DMS 273 (cell line): Measurements from ENCODE around the gene DIAPH3.
"Not testable (repeated sequence)": the region's sequence is repeated elsewhere in the genome, so short reads cannot be mapped to it uniquely, and the experiment has no call there.

Source experiments
- DNase-seq: peaks from one replicate; lab custom pipeline; 2025; ENCODE audit not compliant: unreplicated experiment; lab: John Stamatoyannopoulos, UW

Gene DIAPH3, protein sequence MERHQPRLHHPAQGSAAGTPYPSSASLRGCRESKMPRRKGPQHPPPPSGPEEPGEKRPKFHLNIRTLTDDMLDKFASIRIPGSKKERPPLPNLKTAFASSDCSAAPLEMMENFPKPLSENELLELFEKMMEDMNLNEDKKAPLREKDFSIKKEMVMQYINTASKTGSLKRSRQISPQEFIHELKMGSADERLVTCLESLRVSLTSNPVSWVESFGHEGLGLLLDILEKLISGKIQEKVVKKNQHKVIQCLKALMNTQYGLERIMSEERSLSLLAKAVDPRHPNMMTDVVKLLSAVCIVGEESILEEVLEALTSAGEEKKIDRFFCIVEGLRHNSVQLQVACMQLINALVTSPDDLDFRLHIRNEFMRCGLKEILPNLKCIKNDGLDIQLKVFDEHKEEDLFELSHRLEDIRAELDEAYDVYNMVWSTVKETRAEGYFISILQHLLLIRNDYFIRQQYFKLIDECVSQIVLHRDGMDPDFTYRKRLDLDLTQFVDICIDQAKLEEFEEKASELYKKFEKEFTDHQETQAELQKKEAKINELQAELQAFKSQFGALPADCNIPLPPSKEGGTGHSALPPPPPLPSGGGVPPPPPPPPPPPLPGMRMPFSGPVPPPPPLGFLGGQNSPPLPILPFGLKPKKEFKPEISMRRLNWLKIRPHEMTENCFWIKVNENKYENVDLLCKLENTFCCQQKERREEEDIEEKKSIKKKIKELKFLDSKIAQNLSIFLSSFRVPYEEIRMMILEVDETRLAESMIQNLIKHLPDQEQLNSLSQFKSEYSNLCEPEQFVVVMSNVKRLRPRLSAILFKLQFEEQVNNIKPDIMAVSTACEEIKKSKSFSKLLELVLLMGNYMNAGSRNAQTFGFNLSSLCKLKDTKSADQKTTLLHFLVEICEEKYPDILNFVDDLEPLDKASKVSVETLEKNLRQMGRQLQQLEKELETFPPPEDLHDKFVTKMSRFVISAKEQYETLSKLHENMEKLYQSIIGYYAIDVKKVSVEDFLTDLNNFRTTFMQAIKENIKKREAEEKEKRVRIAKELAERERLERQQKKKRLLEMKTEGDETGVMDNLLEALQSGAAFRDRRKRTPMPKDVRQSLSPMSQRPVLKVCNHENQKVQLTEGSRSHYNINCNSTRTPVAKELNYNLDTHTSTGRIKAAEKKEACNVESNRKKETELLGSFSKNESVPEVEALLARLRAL

DNA sequence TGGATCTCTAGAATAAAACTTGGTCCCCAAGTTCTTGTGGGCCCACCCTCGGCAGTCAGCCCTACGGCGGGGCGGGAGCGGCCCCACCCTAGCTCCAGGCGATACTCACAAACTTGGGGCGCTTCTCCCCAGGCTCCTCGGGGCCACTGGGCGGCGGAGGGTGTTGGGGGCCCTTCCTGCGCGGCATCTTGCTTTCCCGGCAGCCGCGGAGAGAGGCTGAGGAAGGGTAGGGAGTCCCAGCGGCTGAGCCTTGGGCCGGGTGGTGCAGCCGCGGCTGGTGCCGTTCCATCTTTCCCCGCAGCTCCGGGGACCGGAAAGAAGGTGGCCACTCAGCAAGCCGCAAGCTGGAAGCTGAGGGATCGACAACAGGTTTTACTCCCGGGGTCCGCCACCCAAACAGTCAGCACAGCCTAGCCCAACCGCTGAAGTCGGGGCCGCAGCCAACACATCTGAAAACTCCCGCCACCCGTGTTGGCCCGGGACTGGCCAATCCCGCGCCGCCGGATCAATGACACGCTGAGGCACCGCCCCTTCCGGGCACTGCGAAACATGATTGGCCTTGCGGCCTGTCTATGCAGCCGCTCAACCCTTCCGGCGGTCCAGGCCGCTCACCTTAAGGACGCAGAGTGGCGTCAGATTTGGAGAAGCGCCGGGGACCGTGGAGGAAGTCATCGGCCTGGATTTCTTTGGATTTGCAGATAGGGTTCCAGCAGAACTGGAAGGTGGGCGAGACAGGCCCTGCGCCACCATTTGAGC, at the start of gene DIAPH3:
DIAPH3 (minus strand) TSS at position 451 of the 756 bp plus-strand sequence; CDS start at position 289, 162 bp downstream.
- peak; percentile 97 for DNase-seq

DNA sequence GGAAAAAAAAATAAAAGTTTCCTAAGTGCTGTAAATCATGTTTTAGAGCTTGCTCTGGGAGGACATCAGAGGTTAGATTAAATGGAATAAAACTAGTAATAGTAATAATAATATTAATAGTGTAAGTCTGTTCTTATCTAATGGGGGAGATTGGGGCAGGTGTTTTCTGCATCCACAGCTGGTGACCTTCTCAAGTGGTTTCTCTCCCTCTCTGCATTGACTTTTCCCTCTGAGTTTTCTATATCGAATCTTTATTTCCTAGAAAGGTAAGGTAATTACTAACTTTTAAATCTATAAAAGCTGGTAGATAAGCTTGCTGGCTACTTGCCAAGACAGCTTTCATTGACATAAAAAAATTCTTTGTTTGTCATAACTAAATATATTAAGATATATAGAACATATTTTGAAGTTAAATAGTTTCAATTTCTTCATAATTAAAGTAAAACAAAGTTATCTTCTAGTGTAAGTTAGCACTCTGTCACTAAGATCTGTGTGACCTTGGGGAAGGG, 49.6 kb upstream of the DIAPH3 start:
- peak; percentile 2 for DNase-seq

DNA sequence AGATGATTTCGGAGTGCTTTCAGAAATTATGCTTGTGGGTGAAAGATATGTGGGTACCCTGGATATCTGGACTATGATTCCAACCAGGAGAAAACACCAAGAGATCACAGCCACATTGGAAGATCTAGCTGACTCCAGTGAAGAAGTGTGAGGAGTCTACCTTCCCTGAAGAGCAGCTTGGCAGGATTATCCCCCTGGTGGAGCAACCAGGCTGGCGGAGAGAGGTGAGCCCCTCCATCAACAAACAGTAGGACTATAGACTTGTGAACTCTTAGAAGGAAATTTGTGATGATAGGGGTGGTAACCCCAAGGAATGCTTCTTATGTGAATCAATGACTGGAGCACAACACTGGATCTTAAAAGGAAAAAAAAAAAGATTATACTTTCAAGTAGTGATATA, 47.8 kb upstream of the DIAPH3 start:
- DNase-seq, result no peak

DNA sequence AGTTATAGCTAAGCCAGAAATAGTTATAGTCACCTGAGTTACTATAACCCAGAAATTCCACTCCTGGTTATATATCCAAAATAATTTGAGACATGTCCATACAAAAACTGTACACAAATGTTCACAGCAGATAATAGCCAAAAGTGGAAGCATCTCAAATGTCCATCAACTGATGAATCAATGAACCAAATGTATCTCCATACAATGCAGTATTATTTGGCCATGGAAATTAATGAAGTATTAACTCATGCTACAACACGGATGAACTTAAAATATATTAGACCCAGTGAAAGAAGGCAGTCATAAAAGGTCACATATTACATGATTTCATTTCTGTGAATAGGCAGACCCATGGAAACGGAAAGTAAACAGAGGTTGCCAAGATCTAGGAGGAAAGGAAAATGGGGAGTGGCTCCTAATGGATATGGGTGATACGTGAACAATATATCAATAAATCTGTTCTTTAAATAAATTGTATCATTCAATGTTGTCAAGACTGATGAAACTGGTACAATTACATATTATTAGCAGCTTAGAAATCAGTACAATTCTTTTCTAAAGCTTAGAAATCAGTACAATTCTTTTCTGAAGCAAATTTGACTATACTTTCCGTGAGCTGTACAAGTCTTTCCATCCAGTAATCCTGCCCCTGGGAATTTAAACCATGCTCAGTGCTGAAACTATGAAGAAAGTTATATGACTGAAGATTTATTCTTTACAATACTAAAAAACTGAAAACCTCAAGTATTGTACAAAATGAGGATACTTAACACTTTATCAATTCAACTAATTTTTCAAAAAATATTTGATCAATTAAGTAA, 47.0 kb upstream of the DIAPH3 start:
- no peak for DNase-seq

DNA sequence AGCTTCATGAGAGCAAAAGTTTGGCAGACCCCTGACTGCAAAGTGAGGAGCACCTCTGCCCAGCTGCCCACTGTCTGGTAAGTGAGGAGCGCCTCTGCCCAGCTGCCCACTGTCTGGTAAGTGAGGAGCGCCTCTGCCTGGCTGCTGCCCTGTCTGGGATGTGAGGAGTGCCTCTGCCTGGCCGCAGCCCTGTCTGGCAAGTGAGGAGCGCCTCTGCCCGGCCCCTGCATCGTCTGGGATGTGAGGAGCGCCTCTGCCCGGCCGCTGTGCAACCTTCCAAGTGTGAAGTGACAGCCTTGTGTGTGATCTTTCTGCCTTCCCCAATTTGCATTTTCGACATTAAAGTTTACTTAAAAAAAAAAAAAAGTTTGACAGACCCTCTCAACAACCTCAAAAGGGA, 41.8 kb upstream of the DIAPH3 start:
- not testable (repeated sequence) for DNase-seq

DNA sequence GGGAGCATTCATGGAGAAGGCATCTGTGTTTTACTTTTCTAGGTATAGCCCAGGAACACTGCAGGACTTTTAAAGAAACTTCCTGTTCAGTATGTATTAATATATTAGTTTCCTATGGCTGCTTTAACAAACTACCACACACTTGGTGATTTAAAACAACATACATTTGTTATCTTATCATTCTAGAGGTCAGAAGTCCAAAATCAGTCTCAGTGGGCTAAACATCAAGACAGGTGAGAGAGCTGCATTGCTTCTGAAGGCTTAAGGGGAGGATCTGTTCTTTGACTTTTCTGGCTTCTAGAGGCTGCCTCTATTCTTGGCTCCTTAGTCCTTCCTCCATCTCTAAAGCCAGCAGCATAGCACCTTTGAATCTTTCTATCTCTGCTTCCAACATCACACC, 37.6 kb upstream of the DIAPH3 start:
- DNase-seq, result no peak

DNA sequence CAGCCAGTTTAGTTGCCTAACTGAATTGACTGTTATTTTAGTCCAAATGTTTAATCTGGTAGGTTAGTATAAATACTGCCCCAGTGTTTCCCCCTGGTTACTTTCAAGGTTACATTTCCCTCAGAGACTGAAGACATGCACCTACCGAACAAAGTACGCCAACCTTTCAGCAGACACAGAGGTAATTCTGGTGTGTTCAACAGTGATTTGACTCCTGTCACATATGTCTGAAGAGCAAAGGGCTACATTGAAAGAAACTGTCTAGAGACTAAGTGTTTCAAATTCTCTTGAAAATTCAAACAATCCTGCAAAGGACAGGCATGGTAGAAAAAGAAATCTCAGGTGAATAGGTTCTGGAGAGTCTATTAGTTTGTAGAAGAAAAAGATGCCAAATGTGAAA, 32.2 kb upstream of the DIAPH3 start:
- not testable (repeated sequence) for DNase-seq

DNA sequence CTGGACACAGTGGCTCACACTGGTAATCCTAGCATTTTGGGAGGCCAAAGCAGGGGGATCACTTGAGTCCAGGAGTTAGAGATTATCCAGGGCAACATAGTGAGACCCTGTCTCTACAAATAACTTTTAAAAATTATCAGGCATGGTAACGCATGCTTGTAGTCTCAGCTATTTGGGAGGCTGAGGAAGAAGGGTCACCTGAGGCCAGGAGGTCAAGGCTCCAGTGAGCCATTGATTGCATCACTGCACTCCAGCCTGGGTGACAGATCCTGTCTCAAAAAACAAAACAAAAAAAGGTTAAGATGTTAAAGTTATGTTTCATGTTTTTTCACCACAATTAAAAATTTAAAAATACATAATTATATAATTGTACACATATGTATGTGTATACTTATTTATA, 19.2 kb upstream of the DIAPH3 start:
- no peak for DNase-seq

DNA sequence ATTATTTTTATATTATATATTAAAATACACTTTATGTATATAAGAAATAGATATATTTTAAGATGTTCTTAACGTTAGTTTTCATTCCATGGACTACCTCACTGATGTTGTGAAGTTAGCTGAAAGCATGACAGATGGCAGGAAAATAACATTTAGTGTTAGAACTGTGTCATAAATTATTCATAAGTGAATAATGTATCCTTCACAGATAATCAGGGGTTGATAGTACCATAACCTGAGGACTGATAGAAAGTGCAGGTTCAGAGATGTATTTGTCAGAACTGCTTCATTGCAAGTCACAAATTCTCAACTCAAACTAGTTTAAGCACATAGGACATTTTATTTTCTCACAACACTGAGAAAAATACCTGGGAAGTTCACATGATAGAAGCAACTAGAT, 14.6 kb upstream of the DIAPH3 start:
- peak; percentile 79 for DNase-seq

DNA sequence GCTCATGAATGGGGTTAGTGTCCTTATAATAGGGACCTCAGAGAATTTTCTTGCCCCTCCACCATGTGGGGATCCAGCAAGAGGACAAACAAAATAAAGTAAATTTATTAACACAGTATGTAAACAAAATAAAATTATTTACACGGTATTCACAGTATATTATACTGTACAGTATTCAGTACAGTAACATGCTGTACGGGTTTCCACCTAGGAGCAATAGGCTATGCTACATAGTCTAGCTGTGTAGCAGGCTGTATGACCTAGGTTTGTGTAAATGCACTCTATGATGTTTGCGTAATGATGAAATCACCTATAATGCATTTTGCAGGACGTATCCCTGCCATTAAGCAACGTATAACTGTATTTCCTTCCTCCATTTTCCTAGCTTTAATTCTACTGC, 11.8 kb upstream of the DIAPH3 start:
- DNase-seq, result no peak

DNA sequence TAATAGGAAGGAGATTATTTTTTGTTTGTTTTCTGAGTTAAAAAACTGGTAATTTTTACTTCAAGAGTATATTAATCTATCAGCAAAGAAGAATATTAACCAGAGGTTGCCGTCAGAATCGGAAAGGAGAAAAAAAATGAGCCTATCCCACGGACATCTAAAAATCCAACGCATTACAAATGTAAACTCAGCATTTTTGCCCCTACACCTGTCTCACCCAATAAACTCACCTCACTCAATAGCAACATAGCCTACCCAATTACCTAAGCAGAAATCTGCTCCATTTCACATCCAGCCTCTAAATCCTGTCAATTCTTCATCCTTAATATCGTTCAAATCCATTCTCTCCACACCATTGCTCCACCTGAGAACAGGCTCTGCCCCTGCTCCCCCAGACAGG, 10.4 kb upstream of the DIAPH3 start:
- DNase-seq, result no peak

DNA sequence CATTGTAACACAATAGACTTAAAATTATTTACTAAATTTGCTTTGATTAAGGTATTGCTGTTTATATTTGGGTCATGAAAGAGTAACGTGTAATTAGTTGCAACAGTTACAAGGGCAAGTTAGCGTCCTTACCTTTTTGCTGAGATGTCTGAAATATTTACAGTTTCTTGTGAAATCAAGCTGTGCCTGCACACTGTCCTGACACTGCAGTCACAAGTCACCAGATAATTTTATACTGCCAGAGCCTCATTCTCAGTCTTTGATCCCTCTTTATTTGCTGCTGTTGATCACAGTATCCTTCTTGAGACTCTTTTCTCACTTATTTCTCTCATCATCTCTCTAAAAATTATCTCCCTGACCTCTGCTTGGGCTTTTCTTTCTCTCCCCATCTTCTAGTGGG, 8.4 kb upstream of the DIAPH3 start:
- no peak for DNase-seq

DNA sequence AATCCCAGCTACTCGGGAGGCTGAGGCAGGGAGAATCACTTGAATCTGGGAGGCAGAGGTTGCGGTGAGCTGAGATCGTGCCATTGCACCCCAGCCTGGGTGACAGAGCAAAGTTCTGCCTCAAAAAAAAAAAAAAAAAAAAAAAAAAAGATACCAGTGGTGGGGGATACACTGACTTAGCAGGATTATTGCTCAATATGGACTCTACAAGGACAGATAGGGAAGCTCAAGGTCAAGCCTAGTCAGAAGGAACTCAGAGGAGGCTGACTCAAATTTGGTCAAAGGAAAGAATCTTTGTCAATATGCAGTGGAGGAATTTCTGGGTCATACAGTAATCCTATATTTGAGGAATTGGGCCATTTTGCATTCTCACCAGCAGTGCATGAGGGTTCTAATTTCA, 6.7 kb upstream of the DIAPH3 start:
- DNase-seq, result no peak

DNA sequence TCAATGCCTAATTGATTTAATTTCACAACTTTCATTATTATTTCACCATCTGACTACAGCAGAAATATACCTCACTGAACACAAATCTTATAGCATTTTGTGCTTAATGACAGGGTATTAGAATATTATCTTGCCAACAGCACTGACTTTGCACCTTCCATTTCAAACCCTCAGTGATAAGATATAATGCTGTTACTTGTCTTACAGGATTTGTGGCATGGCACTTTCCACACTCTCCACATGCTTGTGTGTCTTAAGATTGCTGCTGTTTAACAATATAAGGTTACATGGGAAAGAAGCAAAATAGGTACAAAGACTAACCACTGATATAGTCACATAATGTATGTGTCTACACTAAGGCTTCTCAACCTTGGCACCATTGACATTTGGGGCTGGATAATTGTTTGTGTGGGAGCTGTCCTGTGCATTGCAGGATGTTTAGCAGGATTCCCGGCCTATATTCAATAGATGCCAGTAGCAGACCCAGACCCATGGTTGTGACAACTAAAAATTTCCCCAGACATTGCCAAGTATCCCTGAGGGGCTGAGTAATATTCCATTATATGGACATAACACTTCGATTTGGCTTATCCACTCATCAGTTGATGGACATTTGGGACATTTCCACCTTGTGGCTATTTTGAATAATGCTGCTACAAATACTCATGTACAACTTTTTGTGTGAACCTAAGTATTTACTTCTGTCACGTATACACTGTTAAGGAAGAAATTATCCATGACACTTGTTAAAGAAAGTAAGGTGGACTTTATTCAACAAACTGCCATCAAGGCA, 5.7 kb upstream of the DIAPH3 start:
- DNase-seq, result peak; percentile 7

DNA sequence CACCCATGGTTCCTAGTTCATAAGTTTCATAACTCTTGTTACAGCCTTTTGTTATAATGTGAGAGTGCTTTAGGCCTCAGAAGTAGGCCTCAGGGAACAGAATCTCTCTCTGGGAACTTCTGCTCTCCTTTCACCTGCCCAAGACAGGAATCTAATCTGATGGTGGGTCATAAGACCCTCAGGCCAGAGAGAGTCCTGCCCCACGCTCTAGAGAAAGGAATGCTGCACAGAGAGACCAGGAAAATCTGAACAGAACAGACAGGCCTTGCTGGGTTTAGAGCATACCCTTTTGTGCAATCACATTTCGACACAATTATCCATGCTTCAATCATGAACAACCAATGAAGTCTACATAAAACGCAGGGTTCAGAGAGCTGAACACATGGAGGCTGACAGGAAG, 3.4 kb upstream of the DIAPH3 start:
- DNase-seq, result no peak

DNA sequence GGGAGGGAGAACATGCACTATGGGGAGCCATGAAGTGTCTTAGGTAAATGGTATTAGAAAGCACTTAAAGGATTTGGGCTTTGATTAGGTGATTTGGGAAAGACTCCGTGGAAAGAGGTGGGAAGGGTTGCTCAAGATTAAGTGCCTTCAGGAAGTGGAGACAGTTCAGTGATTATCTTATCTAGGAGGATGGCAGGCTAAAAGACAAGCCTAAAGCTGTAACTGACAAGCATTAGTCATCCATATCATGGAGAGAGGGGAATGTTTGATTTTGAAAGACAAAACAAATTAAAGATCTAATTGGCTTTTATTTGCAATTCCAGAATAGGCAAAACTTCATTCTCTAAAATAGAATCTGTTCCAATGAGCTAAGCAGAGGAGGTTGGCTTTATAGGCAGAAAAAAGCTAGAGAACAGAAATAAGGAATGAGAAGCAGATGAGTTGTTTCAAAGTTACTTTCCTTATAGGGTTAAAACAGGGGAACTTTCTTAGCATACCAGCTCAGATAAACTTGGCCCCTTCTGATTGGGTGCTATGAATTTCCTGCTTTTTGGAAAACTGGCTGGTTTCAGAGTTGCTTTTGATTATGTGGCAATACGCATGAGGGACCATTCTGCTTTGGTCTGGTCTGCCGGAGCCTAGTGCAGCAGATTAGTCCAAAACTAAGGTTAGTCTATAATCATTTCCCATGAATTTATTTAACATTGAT, 1.8 kb upstream of the DIAPH3 start:
- DNase-seq, result no peak

DNA sequence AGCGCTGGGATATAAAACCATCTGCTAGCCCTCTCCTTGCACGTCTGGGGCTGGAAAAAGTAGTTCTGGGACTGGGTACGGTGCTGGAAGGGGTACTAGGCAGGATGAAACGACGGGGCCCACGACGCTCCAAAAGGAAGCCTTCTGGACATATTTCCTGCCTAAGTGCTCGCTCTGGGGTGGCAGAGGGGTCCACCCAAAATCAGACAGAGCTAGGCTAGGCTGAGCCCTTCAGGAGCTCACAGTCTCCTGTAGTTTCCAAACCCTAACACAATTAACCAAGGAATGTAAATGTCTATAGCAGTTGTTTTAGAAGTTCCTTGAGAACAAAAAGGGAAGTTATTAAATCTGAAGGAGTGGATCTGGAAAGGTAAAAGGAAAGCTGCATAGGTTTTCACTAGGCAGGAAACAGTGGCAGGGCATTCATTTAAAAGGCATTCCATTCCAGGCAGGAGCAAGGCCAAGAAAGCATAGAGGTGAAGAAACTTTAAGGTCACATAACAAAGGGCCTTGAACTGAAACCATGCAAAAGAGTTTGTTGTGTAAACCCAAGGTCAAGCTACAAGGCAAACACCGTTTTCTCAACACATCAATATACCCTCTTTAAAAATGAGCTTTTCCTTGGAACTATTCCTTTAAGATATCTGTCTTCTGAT, 634 bp upstream of the DIAPH3 start:
- no peak for DNase-seq

DNA sequence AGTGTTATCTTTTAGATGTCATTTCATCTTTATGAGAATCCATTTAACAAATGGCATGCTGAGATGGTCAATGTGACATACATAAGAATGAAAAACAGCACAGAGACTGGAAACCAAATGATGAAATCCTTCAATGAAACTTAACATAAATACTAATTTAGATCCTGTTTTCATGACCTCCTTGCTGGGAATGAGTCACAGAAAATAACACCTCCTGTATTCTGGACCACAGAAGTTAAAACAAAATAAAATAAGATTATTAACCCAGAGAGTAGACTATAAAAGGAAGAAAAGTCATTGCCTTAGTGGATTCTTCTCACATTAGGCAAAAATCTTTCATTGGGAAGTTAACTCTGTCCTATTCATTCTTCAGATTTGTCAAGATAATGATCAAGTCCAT, 1.6 kb downstream of the DIAPH3 start:
- DNase-seq, result no peak
